ENCODE results near the gene CSNK1A1. TPM values are rescaled to one million over a fixed set of nuclear protein-coding genes. Genes with fewer than 3 reads are reported as not detected.

CSNK1A1 gene
- total and polyA plus RNA-seq, 2 of the 4 experiments (the other 2 are of a cell fraction): 140 to 419 TPM

DNA sequence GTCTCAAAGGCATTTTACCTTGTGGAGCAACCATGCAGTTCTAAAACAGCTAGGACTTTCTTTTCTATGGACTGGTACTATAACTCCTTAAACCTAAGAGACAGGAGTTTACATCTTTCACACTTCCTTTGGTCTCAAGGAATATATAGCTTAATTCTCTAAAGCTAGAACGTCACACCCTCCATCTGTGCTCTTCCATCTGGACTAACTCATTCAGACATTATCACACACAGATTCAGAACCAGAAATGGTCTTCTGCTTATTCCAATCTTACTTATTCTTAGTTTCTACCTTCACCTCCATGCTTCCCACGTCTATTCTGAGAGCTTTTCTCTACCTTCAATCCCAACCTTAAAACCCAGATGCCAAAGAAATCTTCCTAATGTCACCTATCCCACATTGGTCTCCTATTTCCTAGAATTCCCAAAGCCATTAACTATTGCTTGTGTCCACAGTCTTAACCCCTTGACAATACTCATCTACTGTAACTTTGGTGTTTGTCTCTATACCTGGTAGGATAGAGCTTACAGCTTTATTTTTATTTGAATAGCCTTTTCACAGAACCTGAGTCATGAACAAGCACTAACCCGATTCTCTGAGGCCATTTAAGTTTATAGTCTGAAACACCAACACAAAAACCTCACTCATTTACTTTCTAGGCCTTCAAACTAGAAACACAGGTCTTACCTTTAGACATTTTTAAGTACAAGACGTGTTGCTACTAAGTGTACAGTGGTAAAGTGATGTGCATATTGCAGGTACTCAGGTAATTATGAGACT is 22.8 kb downstream of the CSNK1A1 start (continued):
- TF ChIP-seq RCOR1 (IDR thresholded peaks at IDR 0.05; ENCODE audit: insufficient replicate concordance, low read length) (no peak), BHLHE40 (IDR thresholded peaks at IDR 0.05; ENCODE audit: low read depth, low read length) (no peak)

DNA sequence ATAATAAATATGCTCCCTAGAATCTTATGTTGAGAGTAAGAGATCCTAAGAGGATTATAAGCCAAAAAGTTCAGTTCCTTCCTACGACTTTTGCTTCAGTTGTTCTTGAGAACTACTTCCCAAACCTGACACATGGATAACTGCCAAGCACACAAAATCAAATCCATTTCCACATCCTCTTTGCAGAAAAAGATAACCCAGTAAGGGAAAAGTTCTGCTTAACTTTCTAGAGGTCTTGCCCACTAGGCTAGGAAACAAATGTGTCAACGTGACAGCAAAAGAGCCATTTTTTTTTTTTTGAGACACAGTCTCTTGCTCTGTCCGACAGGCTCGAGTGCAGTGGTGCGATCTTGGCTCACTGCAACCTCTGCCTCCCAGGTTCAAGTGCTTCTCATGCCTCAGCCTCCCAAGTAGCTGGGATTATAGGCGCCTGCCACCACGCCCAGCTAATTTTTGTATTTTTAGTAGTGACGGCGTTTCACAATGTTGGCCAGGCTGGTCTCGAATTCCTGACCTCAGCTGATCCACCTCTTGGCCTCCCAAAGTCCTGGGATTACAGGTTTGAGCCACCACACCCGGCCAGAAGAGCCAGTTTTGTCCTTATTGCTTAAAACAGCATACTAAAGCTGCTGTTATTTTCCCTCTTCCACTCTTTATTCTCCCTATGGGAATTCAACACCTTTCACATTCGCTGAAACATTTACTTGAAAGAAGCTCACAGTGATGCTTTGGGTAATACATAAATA is 24.2 kb downstream of the CSNK1A1 start:
- 83% methylated on average over 4 of the region's 12 CpGs; no CpG with 5 or more reads in 1 of the 2 experiments for WGBS, 2 experiments (ENCODE audit: extremely low coverage in 2 of 2, insufficient read length in 1 of 2)
- Histone ChIP-seq H2BK5ac (ENCODE audit: low read depth, low read length, poor library complexity, severe bottlenecking) (no peak overlapping the region), H3K4me2 (ENCODE audit: low read depth, low read length) (no peak overlapping the region), H4K20me1 (ENCODE audit: insufficient read depth, low read length) (peaks cover 99% of the 10 kb centered on the region), H2AFZ (replicated peaks; ENCODE audit: low read length, poor library complexity) (no peak overlapping the region), H3K27me3 (ENCODE audit: control insufficient read depth, insufficient read depth, low read length) (no peaks in the 10 kb centered on the region), H3K4me1 (ENCODE audit: control insufficient read depth, insufficient read depth, low read length) (peaks cover 7% of the 10 kb centered on the region), H2BK15ac (ENCODE audit: low read depth, low read length) (no peak overlapping the region), H4K91ac (ENCODE audit: insufficient read depth, low read depth, low read length) (no peak overlapping the region), H3K14ac (replicated peaks; ENCODE audit: low read depth, low read length) (no peak overlapping the region), H4K8ac (ENCODE audit: low read depth in 2 of 2, low read length in 2 of 2) (no peak overlapping the region), H3K36me3 (ENCODE audit: control insufficient read depth, insufficient read depth, low read length) (peaks cover 14% of the 10 kb centered on the region), H3K4ac (ENCODE audit: low read depth, low read length) (no peak overlapping the region), H3K56ac (ENCODE audit: extremely low read depth, insufficient read depth, low read length) (no peak overlapping the region), H3K9me1 (ENCODE audit: insufficient read depth, low read length) (peaks cover 10% of the 10 kb centered on the region), H2BK20ac (ENCODE audit: low read depth, low read length) (no peak overlapping the region), H3K4me3 (ENCODE audit: insufficient read depth, low read depth, low read length) (no peak overlapping the region), H3K79me1 (ENCODE audit: low read depth in 1 of 2, low read length in 2 of 2) (peaks cover 0 to 32% of the 10 kb centered on the region in 2 experiments; a peak in 2 of 4 replicates), H2AK5ac (ENCODE audit: low read depth, low read length) (no peak overlapping the region), H3K27ac (ENCODE audit: insufficient read depth, low read length) (no peak overlapping the region), H3K23ac (ENCODE audit: low read depth, low read length) (no peak overlapping the region), H3K18ac (ENCODE audit: low read depth, low read length) (no peak overlapping the region), H3K9me3 (ENCODE audit: control insufficient read depth, insufficient read depth, low read length) (no peaks in the 10 kb centered on the region), H3K9ac (ENCODE audit: low read depth, low read length) (no peak overlapping the region), H4K5ac (ENCODE audit: low read depth, low read length) (no peak overlapping the region), H2AK9ac (replicated peaks; ENCODE audit: low read depth, low read length, poor library complexity) (no peak overlapping the region), H2BK120ac (ENCODE audit: low read depth, low read length) (no peak overlapping the region)
- in situ Hi-C loops (cut with MboI; ENCODE audit: low sequenced_read_pairs) (no loop called here), dilution Hi-C loops (cut with HindIII; ENCODE audit: low sequenced_read_pairs, unreplicated experiment) (no loop called here), intact Hi-C loops (cut with micrococcal nuclease) (no loop called here)
- TF ChIP-seq RAD21 (IDR thresholded peaks at IDR 0.05; ENCODE audit: low read length): no peak
- TF ChIP-seq POLR2A (IDR thresholded peaks at IDR 0.05; ENCODE audit: low read depth, low read length): no peak
- no peak for TF ChIP-seq RCOR1 (IDR thresholded peaks at IDR 0.05; ENCODE audit: insufficient replicate concordance, low read length)
- TF ChIP-seq NFE2L2 (IDR thresholded peaks at IDR 0.05; ENCODE audit: low read depth, low read length): no peak
- TF ChIP-seq, protein P1, sequence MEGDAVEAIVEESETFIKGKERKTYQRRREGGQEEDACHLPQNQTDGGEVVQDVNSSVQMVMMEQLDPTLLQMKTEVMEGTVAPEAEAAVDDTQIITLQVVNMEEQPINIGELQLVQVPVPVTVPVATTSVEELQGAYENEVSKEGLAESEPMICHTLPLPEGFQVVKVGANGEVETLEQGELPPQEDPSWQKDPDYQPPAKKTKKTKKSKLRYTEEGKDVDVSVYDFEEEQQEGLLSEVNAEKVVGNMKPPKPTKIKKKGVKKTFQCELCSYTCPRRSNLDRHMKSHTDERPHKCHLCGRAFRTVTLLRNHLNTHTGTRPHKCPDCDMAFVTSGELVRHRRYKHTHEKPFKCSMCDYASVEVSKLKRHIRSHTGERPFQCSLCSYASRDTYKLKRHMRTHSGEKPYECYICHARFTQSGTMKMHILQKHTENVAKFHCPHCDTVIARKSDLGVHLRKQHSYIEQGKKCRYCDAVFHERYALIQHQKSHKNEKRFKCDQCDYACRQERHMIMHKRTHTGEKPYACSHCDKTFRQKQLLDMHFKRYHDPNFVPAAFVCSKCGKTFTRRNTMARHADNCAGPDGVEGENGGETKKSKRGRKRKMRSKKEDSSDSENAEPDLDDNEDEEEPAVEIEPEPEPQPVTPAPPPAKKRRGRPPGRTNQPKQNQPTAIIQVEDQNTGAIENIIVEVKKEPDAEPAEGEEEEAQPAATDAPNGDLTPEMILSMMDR (conservative IDR thresholded peaks at IDR 0.05; ENCODE audit: low read depth, low read length): no peak
- TF ChIP-seq MAZ (IDR thresholded peaks at IDR 0.05; ENCODE audit: borderline replicate concordance, low read depth, low read length): no peak
- no peak for DNase-seq
- ChIA-PET POLR2A (ENCODE audit: unreplicated experiment) (interaction anchor here (0.6 to 1.4 kb wide), 2 partner anchors 18 to 24 kb away, joined by 3 to 6 read pairs; no protein-coding TSS in a partner anchor), CTCF (no interaction called here)
- BruUV-seq (replicated peaks): no TSS peak
- ATAC-seq (ENCODE audit: low read depth): no peak
